Bronchial epithelial cell (primary cell): Measurements from ENCODE around the gene VKORC1L1. TPM values are rescaled to one million over a fixed set of nuclear protein-coding genes. Genes with fewer than 3 reads are reported as not detected.
"Not testable (repeated sequence)": the region's sequence is repeated elsewhere in the genome, so short reads cannot be mapped to it uniquely, and the experiment has no call there.

Experiments
- DNase-seq: peaks from one replicate; pipeline ENCODE4 v3.0.0-alpha.2; 2010; ENCODE audit warnings: low read depth
- FAIRE-seq: peaks from 2 replicates; lab custom pipeline; 2011; peaks lifted over from hg19 to GRCh38; lab: Jason Lieb, UNC
- H3K27me3 ChIP-seq: 2 replicates; pipeline ENCODE4 v1.5.1; 2011; ENCODE audit warnings: low read length; ENCODE audit not compliant: control insufficient read depth, insufficient read depth
- H3K36me3 ChIP-seq: 2 replicates; pipeline ENCODE4 v1.5.1; 2011; ENCODE audit warnings: low read length; ENCODE audit not compliant: control insufficient read depth, insufficient read depth
- H3K4me3 ChIP-seq: 2 replicates; pipeline ENCODE4 v1.5.1; 2011; ENCODE audit warnings: mild to moderate bottlenecking, low read depth, low read length, control low read depth
- total RNA-seq: library from RNA; depleted of rRNA; stranded (reverse); fragments of >200 nt; gene quantifications from 2 replicates; pipeline ENCODE4 v1.2.1, GENCODE V29; 2014
- TF ChIP-seq, protein P1 (sequence below): IDR thresholded peaks from 2 replicates; pipeline ENCODE4 v1.5.1; 2011; ENCODE audit warnings: mild to moderate bottlenecking, moderate library complexity, low read length, control low read depth, inconsistent platforms; ENCODE audit not compliant: insufficient read depth, severe bottlenecking

The VKORC1L1 gene
- total RNA-seq, 1 donor from 2014 or later = 11.6 TPM

DNA sequence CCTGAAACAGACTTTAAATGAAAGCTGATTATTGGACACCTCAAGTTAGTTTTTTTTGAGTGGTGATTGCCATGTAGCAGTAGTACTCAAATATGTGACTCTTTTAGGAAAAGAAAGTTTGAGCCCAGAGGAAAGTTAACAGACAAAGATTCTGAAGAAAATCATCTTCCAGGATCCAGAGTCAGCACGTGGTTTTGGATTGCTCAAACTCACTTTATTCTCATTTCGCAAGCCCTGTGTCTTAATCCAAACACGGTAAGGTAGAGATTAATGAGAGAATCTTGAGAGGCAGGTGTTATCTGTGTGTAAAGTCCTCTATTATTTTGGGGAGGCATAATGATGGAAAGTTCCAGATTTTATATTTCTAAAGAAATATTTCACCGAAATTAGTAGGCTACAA, 2.8 kb downstream of the VKORC1L1 start:
- not testable (repeated sequence) for H3K27me3 ChIP-seq, FAIRE-seq, DNase-seq, H3K4me3 ChIP-seq, H3K36me3 ChIP-seq

DNA sequence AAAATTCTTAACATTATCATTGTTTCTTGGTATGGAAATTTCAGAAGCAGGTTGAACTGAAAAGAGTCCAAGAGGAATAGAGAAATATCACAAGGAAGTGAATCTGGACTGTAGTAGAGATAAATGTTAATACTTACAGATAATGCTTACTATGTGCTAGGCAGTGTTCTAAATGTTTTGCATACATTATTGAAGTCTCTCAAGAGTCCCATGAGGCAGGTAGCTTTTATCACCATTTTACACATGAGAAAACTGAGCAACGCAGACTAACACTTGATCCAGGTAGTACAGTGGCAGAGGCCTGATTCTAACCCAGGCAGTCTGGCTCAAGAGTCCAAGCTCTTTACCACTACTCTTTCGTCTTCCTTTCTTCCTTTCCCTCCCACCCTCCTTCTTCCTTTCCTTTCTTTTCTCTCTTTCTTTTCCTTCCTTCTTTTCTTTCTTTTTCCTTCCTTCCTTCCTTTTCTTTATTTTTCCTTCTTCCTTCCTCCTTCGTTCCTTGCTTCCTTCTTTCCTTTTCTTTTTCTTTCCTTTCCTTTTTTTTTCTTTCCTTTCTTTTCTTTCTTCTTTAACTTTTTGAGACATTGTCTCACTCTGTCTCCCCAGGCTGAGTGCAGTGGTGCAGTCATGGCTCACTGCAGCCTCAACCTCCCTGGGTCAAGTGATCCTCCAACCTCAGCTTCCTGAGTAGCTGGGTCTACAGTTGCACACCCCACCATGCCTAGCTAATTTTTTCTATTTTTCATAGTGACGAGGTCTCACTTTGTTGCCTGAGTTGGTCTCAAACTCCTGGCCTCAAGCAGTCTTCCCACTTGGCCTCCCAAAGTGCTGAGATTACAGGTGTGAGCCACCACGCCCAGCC, 6.6 kb downstream of the VKORC1L1 start:
- not testable (repeated sequence) for DNase-seq, H3K27me3 ChIP-seq, H3K36me3 ChIP-seq, FAIRE-seq, H3K4me3 ChIP-seq

DNA sequence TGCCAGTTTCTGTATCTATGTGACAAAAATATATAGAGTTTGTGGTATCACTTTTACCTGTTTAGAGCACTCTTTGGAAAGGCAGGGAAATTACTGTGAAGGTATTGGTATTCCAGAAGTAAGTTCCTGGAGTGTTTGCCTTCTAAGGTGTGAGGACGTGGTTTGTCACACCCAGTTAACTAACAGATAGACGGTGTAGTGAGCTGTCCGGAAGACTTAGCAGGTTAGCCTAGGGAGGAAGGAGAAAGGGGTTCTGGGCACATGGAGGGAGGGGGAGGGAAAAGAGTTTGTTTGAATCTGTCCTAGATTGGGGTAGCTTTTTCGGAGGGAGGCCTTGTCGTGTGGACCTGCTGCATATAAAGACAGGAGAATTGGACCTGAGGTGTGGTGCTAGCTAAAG, 7.4 kb downstream of the VKORC1L1 start:
- DNase-seq, H3K4me3 ChIP-seq, FAIRE-seq, H3K27me3 ChIP-seq, H3K36me3 ChIP-seq: not testable (repeated sequence)

DNA sequence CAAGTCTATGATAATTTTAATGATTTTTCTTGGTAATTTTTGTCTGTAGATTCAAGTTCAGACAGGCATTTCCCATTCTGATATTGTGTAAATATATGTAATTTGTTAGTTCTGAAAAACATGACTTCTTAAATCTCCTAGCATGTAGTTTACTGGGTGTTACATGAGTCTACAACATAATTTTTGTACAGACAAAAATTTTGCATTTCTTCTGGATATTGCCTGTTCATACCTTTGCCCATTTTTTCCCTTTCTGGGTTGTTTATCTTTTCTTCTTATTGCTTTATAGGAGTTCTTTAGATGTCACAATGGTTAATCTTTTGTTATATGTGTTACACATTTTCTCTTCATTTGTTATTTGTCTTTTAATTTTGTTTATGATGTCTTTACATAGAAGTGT, 12.1 kb downstream of the VKORC1L1 start:
- not testable (repeated sequence) for FAIRE-seq, H3K36me3 ChIP-seq, H3K4me3 ChIP-seq, DNase-seq, H3K27me3 ChIP-seq

DNA sequence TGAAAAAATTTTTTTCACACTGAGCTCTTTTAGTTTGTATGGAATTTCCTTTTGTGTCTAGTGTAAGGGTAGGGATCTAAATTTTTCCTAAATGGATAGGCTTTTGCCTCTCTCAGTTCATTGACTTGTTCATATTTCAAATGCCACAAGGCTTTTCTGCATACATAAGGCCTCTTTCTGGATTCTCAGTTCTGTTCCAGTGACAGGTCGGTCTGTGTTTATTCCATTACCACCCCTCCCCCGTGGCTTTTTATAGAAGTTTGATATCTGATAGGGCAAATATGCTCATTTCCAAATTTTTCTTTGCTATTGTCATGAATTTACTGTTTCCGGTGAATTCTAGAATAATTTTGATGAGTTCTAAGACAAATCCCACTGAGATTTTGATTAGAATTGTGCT, 12.7 kb downstream of the VKORC1L1 start:
- FAIRE-seq, H3K27me3 ChIP-seq, H3K36me3 ChIP-seq, DNase-seq, H3K4me3 ChIP-seq: not testable (repeated sequence)

DNA sequence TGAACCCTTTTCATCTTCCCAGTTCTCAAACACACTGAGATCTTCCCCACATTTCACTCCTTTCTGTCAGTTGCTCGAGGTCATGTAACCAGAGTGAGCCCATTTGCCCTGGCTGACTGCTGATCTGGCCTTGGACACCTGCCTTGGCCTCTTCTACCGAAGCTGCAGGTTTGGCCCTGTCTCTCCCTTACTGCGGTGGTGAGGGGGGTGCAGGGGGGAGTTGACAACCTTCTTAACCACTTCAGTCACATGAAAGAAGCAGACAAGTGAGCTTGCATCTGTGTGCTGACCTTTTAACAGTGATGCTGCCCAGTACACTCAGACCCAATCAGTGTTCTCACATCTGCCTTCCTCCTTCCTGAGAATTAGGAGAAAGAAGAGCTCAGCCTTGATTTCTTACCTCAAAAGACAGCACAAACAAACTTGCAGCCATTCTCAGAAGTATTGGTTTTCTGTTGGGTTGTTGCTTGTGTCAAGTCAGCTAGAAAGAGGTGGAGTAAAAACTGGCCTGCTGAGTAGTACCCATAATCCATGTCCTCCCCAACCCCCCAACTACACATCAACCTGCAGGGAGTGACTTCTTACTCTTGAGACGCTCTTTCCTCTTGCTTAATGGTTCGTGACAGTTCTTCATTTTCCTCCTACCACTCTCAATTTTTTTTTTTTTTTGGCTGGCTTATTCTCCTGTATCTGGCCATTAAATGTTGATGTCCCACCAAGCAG, 15.7 kb downstream of the VKORC1L1 start:
- not testable (repeated sequence) for FAIRE-seq

DNA sequence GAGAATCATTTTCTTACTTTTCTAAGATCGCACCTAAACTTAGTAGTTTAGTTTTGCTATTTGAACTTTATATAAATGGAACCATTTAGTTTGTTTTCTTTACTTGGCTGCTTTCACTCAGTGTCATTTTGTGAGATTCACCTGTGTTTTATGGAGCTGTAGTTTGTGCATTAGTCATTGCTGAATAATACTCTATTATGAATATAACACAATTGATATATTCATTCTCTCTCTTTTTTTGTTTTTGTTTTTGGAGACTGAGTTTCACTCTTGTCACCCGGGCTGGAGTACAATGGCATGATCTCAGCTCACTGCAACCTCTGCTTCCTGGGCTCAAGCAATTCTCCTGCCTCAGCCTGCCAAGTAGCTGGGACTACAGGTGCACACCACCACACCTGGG, 16.8 kb downstream of the VKORC1L1 start:
- H3K4me3 ChIP-seq, FAIRE-seq, DNase-seq, H3K36me3 ChIP-seq, H3K27me3 ChIP-seq: not testable (repeated sequence)

More for the DNA sequence above, 15.7 kb downstream of the VKORC1L1 start:
- H3K27me3 ChIP-seq, H3K4me3 ChIP-seq, H3K36me3 ChIP-seq, DNase-seq: not testable (repeated sequence)

DNA sequence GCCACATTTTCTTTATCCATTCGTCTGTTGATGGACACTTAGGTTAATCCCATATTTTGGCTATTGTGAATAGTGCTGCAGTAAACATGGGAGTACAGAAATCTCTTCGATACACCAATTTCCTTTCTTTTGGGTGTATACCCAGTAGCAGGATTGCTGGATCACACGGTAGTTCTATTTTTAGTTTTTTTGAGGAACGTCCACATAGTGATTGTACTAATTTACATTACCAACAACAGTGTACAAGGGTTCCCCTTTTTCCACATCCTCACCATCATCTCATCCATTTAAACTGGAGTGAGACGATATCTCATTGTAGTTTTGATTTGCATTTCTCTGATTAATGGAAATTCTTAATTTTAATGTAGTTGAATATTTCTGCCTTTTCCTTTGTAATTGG, 19.3 kb downstream of the VKORC1L1 start:
- no peak for DNase-seq
- Histone ChIP-seq H3K36me3 (no peaks in the 10 kb centered on the region), H3K27me3 (no peaks in the 10 kb centered on the region), H3K4me3 (no peak overlapping the region)
- TF ChIP-seq, protein P1, sequence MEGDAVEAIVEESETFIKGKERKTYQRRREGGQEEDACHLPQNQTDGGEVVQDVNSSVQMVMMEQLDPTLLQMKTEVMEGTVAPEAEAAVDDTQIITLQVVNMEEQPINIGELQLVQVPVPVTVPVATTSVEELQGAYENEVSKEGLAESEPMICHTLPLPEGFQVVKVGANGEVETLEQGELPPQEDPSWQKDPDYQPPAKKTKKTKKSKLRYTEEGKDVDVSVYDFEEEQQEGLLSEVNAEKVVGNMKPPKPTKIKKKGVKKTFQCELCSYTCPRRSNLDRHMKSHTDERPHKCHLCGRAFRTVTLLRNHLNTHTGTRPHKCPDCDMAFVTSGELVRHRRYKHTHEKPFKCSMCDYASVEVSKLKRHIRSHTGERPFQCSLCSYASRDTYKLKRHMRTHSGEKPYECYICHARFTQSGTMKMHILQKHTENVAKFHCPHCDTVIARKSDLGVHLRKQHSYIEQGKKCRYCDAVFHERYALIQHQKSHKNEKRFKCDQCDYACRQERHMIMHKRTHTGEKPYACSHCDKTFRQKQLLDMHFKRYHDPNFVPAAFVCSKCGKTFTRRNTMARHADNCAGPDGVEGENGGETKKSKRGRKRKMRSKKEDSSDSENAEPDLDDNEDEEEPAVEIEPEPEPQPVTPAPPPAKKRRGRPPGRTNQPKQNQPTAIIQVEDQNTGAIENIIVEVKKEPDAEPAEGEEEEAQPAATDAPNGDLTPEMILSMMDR = no peak
- FAIRE-seq = no peak

DNA sequence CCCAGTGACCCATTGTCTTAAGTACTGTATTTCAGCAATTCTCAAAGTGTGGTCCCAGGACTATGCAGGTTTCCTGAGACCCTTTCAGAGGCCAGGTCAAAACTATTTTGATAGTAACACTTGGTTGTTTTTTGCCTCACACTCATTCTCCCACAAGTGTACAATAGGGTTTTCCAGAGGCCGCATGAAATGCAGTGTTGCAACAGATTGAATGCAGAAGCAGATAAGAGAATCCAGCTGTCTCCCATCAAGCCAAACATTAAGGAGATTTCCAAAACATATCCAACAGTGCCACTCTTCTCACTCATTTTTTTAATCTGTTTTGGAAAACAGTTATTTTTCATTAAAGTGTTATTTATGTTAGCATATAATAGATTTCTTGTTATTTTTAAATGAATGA, 20.0 kb downstream of the VKORC1L1 start:
- FAIRE-seq = no peak
- TF ChIP-seq, protein P1 = no peak
- Histone ChIP-seq H3K27me3 (no peaks in the 10 kb centered on the region), H3K36me3 (no peaks in the 10 kb centered on the region), H3K4me3 (no peak overlapping the region)
- DNase-seq = no peak
